Measurements from ENCODE around the gene VSIG10. TPM values are rescaled to one million over a fixed set of nuclear protein-coding genes. Genes with fewer than 3 reads are reported as not detected.

The VSIG10 gene
- total and polyA plus RNA-seq, 2 of the 13 experiments (the other 11 are each of a cell fraction or from before 2014, with no cell fraction given): 25.6 to 42.5 TPM

- TF ChIP-seq RARA (CRISPR knock-in tag; IDR thresholded peaks at IDR 0.05) (peak; percentile 99), THYN1 (CRISPR knock-in tag; IDR thresholded peaks at IDR 0.05; ENCODE audit: borderline replicate concordance, low read depth) (no peak), ZFY (CRISPR knock-in tag; IDR thresholded peaks at IDR 0.05) (peak; percentile 52; the same call in 1 of the 2 replicates), PPARG (CRISPR knock-in tag; conservative IDR thresholded peaks at IDR 0.05) (peak; percentile 96), CBX2 (IDR thresholded peaks at IDR 0.05; ENCODE audit: low read depth, low read length) (no peak), CBX2 (CRISPR knock-in tag; IDR thresholded peaks at IDR 0.05; ENCODE audit: low read depth) (no peak), NR3C1 (CRISPR knock-in tag; IDR thresholded peaks at IDR 0.05) (no peak), MYC (CRISPR knock-in tag; IDR thresholded peaks at IDR 0.05; ENCODE audit: borderline replicate concordance) (peak; percentile 73; the same call in 1 of the 2 replicates), PBX3 (CRISPR knock-in tag; IDR thresholded peaks at IDR 0.05; ENCODE audit: borderline replicate concordance) (no peak), ZSCAN21 (CRISPR knock-in tag; IDR thresholded peaks at IDR 0.05; ENCODE audit: borderline replicate concordance) (peak; percentile 53; the same call in 1 of the 2 replicates), RBM22 (optimal IDR thresholded peaks at IDR 0.05; ENCODE audit: low read length) (no peak), HOXA5 (CRISPR knock-in tag; IDR thresholded peaks at IDR 0.05) (0 out of 2 replicates have a peak, but pooled peaks have one; percentile 9), HMG20A (CRISPR knock-in tag; IDR thresholded peaks at IDR 0.05; ENCODE audit: borderline replicate concordance) (peak; percentile 95), NFE2L2 (IDR thresholded peaks at IDR 0.05; ENCODE audit: low read length) (no peak; the same call in 1 of the 2 replicates), BCL6 (CRISPR knock-in tag; IDR thresholded peaks at IDR 0.05) (peak; percentile 97), KDM3A (CRISPR knock-in tag; IDR thresholded peaks at IDR 0.05; ENCODE audit: low read depth) (peak; percentile 65; the same call in 1 of the 2 replicates), SNRNP70 (IDR thresholded peaks at IDR 0.05; ENCODE audit: low read depth, low read length) (no peak), TAF1 (CRISPR knock-in tag; IDR thresholded peaks at IDR 0.05) (0 out of 2 replicates have a peak, but pooled peaks have one; percentile 30), THAP11 (CRISPR knock-in tag; IDR thresholded peaks at IDR 0.05) (peak; percentile 82), ZFP91 (CRISPR knock-in tag; IDR thresholded peaks at IDR 0.05; ENCODE audit: borderline replicate concordance) (peak; percentile 67), ZNF280B (CRISPR knock-in tag; IDR thresholded peaks at IDR 0.05; ENCODE audit: borderline replicate concordance) (no peak), ZNF274 (CRISPR knock-in tag; IDR thresholded peaks at IDR 0.05) (0 out of 2 replicates have a peak, but pooled peaks have one; percentile 46), CAMTA2 (CRISPR knock-in tag; IDR thresholded peaks at IDR 0.05; ENCODE audit: borderline replicate concordance) (no peak), ZNF672 (CRISPR knock-in tag; IDR thresholded peaks at IDR 0.05) (no peak), CREB1 (IDR thresholded peaks at IDR 0.05) (peak; percentile 55), CREB1 (CRISPR knock-in tag; IDR thresholded peaks at IDR 0.05) (peak; percentile 61), NCOA2 (CRISPR knock-in tag; IDR thresholded peaks at IDR 0.05) (peak; percentile 89), GATAD1 (CRISPR knock-in tag; IDR thresholded peaks at IDR 0.05) (peak; percentile 71)
Measured at GRCh38 chr12:118052324-118053070, 51.3 kb downstream of the VSIG10 start (continued).
